Hematopoietic multipotent progenitor cell treated with erythropoietin and hydrocortisone succinate and interleukin-3 and kit ligand, for 8 days (in vitro differentiated cells): ENCODE data around the gene GALNT12.
A peak's percentile ranks its signal among the peaks of the same experiment; 100 is the strongest.

ENCODE experiments used
- DNase-seq: peaks from one replicate; pipeline ENCODE4 v3.0.0-alpha.2; 2015

GALNT12 gene

GRCh38 chr9:98882569-98882923, 75.1 kb downstream of the GALNT12 start:
- no peak for DNase-seq

- no peak for DNase-seq
These were observed 75.8 kb downstream of the GALNT12 start for GRCh38 chr9:98883276-98883675.

DNA sequence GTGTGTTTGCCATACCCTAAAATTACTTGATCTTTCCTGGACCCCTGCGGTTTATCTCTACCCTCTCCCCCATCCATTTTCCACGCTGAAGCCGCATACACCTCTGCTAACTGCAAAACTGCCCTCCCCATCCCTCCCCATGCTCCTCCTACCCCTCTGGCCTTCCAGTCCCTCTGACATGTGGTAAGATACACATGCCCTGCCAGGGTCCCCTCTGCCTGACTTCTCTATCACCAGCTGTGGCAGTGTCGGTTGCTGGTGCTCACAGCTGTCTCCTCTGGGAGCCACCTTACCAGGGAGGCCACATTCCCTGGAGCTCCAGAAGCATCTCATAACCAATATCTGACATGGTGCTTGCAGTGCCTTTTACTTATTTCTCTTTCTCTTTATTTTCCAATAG, 77.4 kb downstream of the GALNT12 start:
- no peak for DNase-seq

GRCh38 chr9:98885575-98886295, 78.3 kb downstream of the GALNT12 start:
- no peak for DNase-seq

DNA sequence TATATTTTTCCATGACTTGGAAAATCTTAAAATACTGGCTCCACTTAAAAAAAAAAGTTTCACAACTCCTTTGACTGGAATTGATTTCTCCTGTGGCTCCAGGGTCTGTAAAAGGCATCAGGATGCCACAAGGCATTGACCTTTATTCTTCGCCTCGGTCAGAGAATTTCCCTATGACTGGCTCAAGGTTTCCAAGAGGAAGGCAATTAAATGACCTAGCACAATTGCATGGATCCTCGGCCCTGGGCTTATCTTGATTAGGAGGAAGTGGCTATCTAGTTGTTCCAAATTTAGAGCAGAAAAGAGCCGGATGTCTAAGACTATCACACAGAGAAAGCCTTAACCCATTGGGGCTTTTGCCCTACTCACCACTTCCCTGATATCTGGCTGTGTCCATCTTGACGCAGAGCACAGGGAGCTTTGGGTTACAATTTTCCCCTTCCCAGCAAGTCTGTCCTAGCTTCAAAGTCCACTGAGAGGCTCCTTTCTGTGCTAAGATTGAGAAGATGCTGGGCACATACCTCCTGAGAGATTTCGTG, 79.3 kb downstream of the GALNT12 start:
- DNase-seq: no peak

- no peak for DNase-seq
These were observed 80.5 kb downstream of the GALNT12 start for GRCh38 chr9:98887918-98888510.

DNA sequence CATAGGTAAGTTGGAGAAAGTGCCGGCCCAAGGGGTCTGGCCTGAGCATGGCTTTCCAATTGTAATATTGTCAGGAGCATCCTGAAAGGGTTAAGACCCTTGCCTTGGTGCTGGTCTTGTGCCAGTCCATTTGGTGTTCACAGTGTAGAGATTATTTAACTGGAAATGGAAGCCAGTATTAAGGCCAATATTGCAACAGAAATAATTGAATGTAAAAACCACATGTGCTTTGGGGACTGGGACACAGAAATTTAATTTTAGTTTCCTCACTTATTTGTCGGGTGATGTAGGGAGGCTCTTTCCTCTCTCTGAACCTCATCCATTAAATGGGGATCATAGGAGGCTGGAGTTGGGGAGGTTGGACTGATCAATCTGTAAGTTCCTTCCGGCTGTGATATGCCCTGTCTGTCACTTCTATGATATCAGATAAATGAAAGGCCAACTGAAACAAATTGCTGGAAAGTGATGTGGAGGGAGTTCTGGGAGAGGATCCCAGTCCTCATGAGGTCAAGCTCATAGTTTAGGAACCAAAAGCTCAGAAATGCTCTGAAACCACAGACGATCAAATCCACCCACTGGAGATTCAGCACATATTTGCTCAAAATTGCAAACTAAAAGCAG, 81.4 kb downstream of the GALNT12 start:
- DNase-seq: no peak

DNA sequence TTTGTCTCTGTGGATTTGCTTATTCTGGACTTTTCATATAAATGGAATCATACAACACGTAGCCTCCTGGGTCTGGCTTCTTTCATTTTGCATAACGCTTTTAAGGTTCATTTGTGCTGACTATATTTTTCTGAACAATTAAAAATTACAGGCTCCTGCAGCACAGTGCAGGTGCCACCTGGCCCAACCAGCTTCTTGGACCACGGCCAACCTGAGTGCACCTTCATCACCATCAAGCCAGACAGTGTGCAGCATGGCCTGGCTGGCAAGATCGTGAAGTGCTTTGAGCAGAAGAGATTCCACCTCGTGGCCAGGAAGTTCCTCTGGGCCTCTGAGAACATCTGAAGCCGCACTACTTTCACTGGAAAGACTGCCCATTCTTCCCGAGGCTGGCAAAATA, 82.8 kb downstream of the GALNT12 start:
- DNase-seq: no peak

- DNase-seq: no peak
These were observed 84.8 kb downstream of the GALNT12 start for GRCh38 chr9:98892288-98892687.

GRCh38 chr9:98892690-98893089, 85.2 kb downstream of the GALNT12 start:
- no peak for DNase-seq

- DNase-seq: no peak
These were observed 86.7 kb downstream of the GALNT12 start for GRCh38 chr9:98894171-98894570.

DNA sequence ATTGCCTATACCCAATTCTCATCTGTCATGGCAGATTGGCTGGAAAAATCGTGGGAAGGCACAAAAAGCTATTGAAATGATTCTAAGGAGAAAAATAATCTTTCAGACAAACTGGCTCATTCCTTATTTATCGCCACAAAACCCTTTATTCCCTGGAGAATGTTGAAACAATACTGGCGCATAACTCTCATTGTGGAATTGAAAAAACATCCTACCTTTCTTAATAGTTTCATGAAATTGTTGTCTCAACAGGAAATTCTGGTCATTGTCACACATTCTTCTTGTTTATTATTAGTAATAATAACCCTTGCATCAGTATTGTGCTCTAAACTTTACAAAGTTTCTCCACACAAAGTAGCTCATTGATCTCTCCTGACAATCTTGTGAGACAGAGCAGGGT, 87.3 kb downstream of the GALNT12 start:
- no peak for DNase-seq

DNA sequence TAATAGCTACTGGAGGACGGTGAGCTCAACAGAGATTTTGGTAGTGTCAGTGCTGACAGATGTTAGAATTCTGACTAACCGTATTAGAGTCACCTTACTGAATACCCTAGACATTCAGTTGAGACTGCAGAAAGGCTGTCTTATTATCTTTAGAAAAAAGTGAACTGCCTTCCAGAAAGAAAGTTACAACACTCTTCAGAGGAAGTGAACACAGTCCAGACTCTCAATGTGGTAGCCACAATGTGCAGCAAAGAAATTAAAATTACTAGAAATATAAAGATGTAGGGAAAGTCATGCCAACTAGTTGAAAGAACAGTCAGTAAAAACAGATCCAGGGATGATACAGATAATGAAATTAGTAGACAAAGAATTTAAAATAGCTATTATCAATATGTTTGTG, 89.2 kb downstream of the GALNT12 start:
- no peak for DNase-seq

DNA sequence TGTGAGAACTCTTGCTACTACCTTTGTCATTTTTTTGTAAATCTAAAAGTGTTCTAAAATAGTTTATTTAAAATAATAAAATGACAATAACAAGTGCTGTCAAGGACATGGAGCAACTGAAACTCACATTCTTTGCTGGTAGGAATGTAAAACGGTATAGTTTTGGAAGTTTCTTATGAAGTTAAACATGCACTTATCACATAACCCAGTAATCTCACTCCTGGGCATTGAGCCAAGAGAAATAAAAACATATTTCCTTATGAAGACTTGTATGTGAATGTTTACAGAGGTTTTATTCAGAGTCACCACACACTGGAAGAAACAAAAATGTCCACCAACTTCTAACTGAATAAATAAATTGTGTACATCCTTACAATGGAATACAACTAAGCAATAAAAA, 90.3 kb downstream of the GALNT12 start:
- DNase-seq: peak; percentile 20

DNA sequence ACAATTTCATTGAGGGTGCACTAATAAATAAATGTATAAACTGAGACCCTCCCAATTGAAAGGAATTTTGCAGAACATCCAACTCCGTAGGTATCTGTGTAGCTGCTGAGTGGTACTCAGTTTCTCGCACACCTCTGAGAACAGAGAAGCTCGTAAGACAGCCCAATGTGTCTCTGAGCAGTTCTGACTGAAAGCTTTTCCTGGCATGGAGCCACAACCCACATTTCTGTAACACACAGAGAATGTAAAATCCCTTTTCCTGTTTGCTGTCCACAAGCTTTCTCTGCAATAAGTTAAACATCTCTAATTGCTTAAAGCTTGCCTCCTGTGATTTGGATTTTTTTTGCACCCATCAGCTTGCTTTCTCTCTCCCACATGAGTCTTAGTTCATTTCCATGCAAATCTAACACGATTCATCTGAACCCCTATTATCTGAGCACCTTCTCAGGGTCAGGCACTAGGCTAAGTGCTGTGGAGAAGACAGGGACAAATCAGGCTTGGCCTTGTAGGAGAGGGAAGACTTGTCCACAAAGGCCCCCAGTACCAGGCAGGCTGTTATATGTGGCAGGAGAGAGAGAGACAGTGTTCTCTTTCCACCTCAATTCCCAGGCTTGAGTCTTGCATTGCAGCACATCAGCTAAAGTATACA, 92.1 kb downstream of the GALNT12 start:
- DNase-seq: no peak
